PC-9 (cell line): Measurements from ENCODE around the gene ARID4A.

ENCODE experiments used
- EZH2 ChIP-seq: fragments of 200-600 bp; sonication (generic); IDR thresholded peaks from 2 replicates; pipeline ENCODE4 v1.8.0; 2017; ENCODE audit warnings: antibody characterized with exemption, low read depth
- TF ChIP-seq, protein P1 (sequence below): fragments of 200-600 bp; sonication (generic); conservative IDR thresholded peaks from 2 replicates; pipeline ENCODE4 v1.6.1; 2017; ENCODE audit warnings: mixed run types, antibody characterized with exemption, mild to moderate bottlenecking, moderate library complexity

DNA sequence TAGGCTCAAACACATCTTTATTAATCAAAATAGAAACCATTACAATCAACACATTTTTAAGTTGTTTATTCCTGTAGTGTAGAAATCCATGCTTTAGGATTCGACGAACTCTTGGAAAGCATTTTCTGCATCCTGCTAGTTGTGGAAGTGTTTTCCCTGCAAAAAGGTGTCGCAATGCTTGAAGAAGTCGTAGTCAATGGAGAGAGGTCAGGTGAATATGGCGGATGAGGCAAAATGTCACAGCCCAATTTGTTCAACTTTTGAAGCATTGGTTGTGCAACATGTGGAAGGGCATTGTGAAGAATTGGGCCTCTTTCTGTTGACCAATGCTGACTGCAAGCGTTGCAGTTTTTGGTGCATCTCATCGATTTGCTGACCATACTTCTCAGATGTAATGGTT lies 4.2 kb upstream of the ARID4A start:
- TF ChIP-seq, protein P1, sequence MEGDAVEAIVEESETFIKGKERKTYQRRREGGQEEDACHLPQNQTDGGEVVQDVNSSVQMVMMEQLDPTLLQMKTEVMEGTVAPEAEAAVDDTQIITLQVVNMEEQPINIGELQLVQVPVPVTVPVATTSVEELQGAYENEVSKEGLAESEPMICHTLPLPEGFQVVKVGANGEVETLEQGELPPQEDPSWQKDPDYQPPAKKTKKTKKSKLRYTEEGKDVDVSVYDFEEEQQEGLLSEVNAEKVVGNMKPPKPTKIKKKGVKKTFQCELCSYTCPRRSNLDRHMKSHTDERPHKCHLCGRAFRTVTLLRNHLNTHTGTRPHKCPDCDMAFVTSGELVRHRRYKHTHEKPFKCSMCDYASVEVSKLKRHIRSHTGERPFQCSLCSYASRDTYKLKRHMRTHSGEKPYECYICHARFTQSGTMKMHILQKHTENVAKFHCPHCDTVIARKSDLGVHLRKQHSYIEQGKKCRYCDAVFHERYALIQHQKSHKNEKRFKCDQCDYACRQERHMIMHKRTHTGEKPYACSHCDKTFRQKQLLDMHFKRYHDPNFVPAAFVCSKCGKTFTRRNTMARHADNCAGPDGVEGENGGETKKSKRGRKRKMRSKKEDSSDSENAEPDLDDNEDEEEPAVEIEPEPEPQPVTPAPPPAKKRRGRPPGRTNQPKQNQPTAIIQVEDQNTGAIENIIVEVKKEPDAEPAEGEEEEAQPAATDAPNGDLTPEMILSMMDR = no peak
- no peak for TF ChIP-seq EZH2
